GM12872 (cell line): ENCODE data around the gene SIRT4.
A peak's percentile ranks its signal among the peaks of the same experiment; 100 is the strongest.

Source experiments
- CTCF ChIP-seq: IDR thresholded peaks from 3 replicates; pipeline ENCODE4 v1.5.1; 2011; ENCODE audit warnings: low read depth, mild to moderate bottlenecking, low read length, moderate library complexity; ENCODE audit not compliant: insufficient read depth

Gene SIRT4

GRCh38 chr12:120332523-120332922, 30.4 kb downstream of the SIRT4 start:
- no peak for TF ChIP-seq CTCF

GRCh38 chr12:120335447-120335846, 33.3 kb downstream of the SIRT4 start:
- peak; percentile 77 for TF ChIP-seq CTCF

GRCh38 chr12:120337730-120338129, 35.6 kb downstream of the SIRT4 start:
- TF ChIP-seq CTCF = no peak

GRCh38 chr12:120339256-120339655, 37.1 kb downstream of the SIRT4 start:
- TF ChIP-seq CTCF = no peak

GRCh38 chr12:120342175-120343038, 40.3 kb downstream of the SIRT4 start:
- no peak for TF ChIP-seq CTCF

GRCh38 chr12:120343039-120343537, 41.0 kb downstream of the SIRT4 start:
- no peak for TF ChIP-seq CTCF

GRCh38 chr12:120343692-120344091, 41.6 kb downstream of the SIRT4 start:
- TF ChIP-seq CTCF = no peak
